ENCODE results near the gene NUCB1.

DNA sequence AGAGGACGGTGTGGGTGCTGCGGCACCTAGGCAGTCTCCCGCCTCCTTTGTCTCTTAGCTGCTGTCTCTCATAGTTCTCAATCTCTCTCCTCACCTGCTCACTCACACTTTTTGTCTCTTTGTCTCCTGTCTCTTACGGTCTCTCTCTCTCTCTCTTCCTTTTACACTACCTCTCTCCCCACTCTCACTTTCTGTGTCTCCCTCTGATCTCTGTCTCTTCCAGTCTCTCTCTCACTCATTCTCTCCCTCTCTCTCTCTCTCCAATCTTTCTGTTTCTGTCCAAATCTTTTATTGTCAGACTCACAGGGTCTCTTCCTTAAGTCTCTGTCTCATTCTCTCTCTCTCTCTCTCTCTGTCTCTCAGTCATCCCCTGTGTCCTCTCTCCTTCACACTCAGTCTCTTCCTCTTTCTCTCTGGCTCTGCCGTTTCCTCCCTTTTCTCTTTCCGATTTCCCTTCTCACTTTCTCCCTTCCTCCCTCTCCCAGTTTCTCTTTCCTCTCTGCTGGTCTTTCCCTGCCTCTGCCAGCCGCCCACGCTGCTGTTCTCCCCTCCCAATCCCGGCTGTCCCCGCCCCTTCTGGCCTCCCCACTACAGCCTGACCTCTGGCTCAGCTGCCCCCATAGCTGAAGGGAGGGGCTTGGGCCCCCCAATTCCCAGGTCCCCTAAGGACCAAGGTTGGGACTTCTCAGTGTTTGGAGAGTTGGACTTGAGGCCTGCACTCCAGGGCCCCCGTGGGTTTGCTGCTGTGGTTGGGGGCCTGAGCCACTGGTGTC lies 31.8 kb upstream of the NUCB1 start, which contains the start of gene PLEKHA4:
- TF ChIP-seq POLR2AphosphoS5 (IDR thresholded peaks at IDR 0.05) (peak in 1 of 2 donors; percentile 40), POLR2A (IDR thresholded peaks at IDR 0.05) (no peak)
